ENCODE data around the gene EFCC1. TPM values are rescaled to one million over a fixed set of nuclear protein-coding genes. Genes with fewer than 3 reads are reported as not detected.

The EFCC1 gene
- total RNA-seq, 1 experiment from 2014 or later = 1.0 TPM

DNA sequence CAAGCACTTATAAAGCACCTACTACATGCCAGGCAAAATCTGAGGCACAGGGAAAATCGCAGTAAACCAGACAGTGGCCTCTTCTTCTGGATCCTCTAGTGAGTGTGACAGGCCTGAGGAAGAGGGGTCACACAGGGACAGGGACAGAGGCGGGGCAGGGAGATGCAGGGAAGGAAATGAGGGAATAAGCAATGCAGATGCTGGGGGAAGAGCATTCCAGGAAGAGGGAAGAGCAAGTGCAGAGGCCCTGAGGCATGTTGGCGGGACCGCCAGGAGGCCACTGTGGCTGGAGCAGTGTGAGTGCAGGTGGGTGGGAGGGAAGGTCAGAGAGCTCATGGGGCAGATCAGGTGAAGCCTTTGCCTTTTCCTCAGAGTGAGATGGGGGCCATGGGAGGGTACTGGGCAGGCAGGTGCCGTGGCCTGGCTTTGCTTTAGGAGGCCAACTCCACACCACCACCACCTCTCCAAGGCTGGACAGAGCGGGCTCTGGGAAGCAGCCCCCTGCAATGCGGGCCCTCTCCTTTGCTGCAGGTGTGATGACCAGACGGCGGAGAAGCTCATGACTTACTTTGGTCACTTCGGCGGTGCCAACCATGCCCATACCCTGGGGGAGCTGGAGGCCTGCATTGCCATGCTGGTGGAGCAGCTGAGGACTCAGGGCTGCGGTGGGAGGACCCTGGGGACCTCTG is 32.7 kb downstream of the EFCC1 start:
- Histone ChIP-seq H3K9me3 (ENCODE audit: control insufficient read depth in 1 of 2, insufficient read depth in 1 of 2, low read depth in 1 of 2, low read length in 2 of 2) (no peaks in the 10 kb centered on the region), H3K4me2 (ENCODE audit: low read length) (no peak overlapping the region), H3K36me3 (ENCODE audit: control insufficient read depth in 1 of 2, insufficient read depth in 2 of 2, low read length in 2 of 2) (no peaks in the 10 kb centered on the region), H3K4me3 (replicated peaks in 1 of 2; ENCODE audit: low read depth in 1 of 2, low read length in 2 of 2) (no peak overlapping the region), H3K27ac (ENCODE audit: low read depth, low read length) (no peak overlapping the region), H2AFZ (ENCODE audit: low read depth, low read length, poor library complexity, severe bottlenecking) (no peak overlapping the region), H3K9ac (ENCODE audit: low read length) (no peak overlapping the region), H3K27me3 (ENCODE audit: insufficient read depth, low read length) (no peaks in the 10 kb centered on the region), H4K20me1 (ENCODE audit: insufficient read depth) (no peaks in the 10 kb centered on the region), H3K4me1 (ENCODE audit: control insufficient read depth in 1 of 2, insufficient read depth in 2 of 2, low read length in 2 of 2) (peaks cover 0 to 5% of the 10 kb centered on the region in 2 experiments; a peak in 1 of 4 replicates), H3K9me2 (ENCODE audit: insufficient read depth) (no peaks in the 10 kb centered on the region), H3K79me2 (ENCODE audit: insufficient read depth, low read length) (no peaks in the 10 kb centered on the region)
- CTCF ChIA-PET = no interaction called here
- no peak for TF ChIP-seq YY1 (IDR thresholded peaks at IDR 0.05; ENCODE audit: extremely low read depth, insufficient replicate concordance, low read depth, low read length)
- no peak for TF ChIP-seq ELF1 (IDR thresholded peaks at IDR 0.05; ENCODE audit: borderline replicate concordance, low read depth)
- no peak for TF ChIP-seq RAD21 (IDR thresholded peaks at IDR 0.05; ENCODE audit: low read depth)
- TF ChIP-seq SIN3A (IDR thresholded peaks at IDR 0.05; ENCODE audit: low read depth) = no peak
- no peak for TF ChIP-seq TCF7L2 (IDR thresholded peaks at IDR 0.05; ENCODE audit: borderline replicate concordance, extremely low read depth, insufficient read depth, insufficient read length)
- TF ChIP-seq, protein P1, sequence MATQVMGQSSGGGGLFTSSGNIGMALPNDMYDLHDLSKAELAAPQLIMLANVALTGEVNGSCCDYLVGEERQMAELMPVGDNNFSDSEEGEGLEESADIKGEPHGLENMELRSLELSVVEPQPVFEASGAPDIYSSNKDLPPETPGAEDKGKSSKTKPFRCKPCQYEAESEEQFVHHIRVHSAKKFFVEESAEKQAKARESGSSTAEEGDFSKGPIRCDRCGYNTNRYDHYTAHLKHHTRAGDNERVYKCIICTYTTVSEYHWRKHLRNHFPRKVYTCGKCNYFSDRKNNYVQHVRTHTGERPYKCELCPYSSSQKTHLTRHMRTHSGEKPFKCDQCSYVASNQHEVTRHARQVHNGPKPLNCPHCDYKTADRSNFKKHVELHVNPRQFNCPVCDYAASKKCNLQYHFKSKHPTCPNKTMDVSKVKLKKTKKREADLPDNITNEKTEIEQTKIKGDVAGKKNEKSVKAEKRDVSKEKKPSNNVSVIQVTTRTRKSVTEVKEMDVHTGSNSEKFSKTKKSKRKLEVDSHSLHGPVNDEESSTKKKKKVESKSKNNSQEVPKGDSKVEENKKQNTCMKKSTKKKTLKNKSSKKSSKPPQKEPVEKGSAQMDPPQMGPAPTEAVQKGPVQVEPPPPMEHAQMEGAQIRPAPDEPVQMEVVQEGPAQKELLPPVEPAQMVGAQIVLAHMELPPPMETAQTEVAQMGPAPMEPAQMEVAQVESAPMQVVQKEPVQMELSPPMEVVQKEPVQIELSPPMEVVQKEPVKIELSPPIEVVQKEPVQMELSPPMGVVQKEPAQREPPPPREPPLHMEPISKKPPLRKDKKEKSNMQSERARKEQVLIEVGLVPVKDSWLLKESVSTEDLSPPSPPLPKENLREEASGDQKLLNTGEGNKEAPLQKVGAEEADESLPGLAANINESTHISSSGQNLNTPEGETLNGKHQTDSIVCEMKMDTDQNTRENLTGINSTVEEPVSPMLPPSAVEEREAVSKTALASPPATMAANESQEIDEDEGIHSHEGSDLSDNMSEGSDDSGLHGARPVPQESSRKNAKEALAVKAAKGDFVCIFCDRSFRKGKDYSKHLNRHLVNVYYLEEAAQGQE (IDR thresholded peaks at IDR 0.05; ENCODE audit: low read depth) = no peak
- TF ChIP-seq, protein P2, sequence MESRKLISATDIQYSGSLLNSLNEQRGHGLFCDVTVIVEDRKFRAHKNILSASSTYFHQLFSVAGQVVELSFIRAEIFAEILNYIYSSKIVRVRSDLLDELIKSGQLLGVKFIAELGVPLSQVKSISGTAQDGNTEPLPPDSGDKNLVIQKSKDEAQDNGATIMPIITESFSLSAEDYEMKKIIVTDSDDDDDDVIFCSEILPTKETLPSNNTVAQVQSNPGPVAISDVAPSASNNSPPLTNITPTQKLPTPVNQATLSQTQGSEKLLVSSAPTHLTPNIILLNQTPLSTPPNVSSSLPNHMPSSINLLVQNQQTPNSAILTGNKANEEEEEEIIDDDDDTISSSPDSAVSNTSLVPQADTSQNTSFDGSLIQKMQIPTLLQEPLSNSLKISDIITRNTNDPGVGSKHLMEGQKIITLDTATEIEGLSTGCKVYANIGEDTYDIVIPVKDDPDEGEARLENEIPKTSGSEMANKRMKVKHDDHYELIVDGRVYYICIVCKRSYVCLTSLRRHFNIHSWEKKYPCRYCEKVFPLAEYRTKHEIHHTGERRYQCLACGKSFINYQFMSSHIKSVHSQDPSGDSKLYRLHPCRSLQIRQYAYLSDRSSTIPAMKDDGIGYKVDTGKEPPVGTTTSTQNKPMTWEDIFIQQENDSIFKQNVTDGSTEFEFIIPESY (IDR thresholded peaks at IDR 0.05; ENCODE audit: extremely low read depth, insufficient replicate concordance, low read length) = no peak
- TF ChIP-seq, protein P3, sequence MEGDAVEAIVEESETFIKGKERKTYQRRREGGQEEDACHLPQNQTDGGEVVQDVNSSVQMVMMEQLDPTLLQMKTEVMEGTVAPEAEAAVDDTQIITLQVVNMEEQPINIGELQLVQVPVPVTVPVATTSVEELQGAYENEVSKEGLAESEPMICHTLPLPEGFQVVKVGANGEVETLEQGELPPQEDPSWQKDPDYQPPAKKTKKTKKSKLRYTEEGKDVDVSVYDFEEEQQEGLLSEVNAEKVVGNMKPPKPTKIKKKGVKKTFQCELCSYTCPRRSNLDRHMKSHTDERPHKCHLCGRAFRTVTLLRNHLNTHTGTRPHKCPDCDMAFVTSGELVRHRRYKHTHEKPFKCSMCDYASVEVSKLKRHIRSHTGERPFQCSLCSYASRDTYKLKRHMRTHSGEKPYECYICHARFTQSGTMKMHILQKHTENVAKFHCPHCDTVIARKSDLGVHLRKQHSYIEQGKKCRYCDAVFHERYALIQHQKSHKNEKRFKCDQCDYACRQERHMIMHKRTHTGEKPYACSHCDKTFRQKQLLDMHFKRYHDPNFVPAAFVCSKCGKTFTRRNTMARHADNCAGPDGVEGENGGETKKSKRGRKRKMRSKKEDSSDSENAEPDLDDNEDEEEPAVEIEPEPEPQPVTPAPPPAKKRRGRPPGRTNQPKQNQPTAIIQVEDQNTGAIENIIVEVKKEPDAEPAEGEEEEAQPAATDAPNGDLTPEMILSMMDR (IDR thresholded peaks at IDR 0.05 in 2 of 3, conservative IDR thresholded peaks at IDR 0.05 in 1 of 3; ENCODE audit: borderline replicate concordance in 1 of 3, insufficient read depth in 1 of 3, low read depth in 2 of 3, low read length in 2 of 3) = no peak
- TF ChIP-seq JUND (IDR thresholded peaks at IDR 0.05) = no peak
- no peak for TF ChIP-seq ZNF274 (IDR thresholded peaks at IDR 0.05; ENCODE audit: low read depth, low read length)
- TF ChIP-seq EGR1 (IDR thresholded peaks at IDR 0.05; ENCODE audit: low read depth) = no peak
- no peak for TF ChIP-seq FOSL1 (IDR thresholded peaks at IDR 0.05; ENCODE audit: low read depth)
- TF ChIP-seq EZH2phosphoT487 (IDR thresholded peaks at IDR 0.05; ENCODE audit: borderline replicate concordance) = no peak
- no peak for TF ChIP-seq POLR2AphosphoS5 (IDR thresholded peaks at IDR 0.05; ENCODE audit: low read depth, low read length)
- TF ChIP-seq SRF (IDR thresholded peaks at IDR 0.05; ENCODE audit: low read depth) = no peak
- TF ChIP-seq ZFX (IDR thresholded peaks at IDR 0.05) = no peak
- no TSS peak for BruUV-seq (replicated peaks)
- no peak for ATAC-seq
- intact Hi-C loops (cut with micrococcal nuclease) = no loop called here
- no peak for DNase-seq (ENCODE audit: low read depth, low spot score)
- RAD21 ChIA-PET (ENCODE audit: low non-redundant PET in 1 of 2, low total read pairs in 2 of 2, uncharacterized antibody in 2 of 2, unreplicated experiment in 2 of 2) = no interaction called here
- POLR2A ChIA-PET = no interaction called here
